ENCODE results near the gene SH3RF3.

SH3RF3 gene

GRCh38 chr2:109436610-109437225 is 307.7 kb downstream of the SH3RF3 start:
- DNase-seq (ENCODE audit: low read depth), result no peak

GRCh38 chr2:109437325-109438090 is 308.5 kb downstream of the SH3RF3 start:
- DNase-seq (ENCODE audit: low read depth), result no peak

GRCh38 chr2:109438146-109438545 is 309.1 kb downstream of the SH3RF3 start:
- no peak for DNase-seq (ENCODE audit: low read depth)

DNA sequence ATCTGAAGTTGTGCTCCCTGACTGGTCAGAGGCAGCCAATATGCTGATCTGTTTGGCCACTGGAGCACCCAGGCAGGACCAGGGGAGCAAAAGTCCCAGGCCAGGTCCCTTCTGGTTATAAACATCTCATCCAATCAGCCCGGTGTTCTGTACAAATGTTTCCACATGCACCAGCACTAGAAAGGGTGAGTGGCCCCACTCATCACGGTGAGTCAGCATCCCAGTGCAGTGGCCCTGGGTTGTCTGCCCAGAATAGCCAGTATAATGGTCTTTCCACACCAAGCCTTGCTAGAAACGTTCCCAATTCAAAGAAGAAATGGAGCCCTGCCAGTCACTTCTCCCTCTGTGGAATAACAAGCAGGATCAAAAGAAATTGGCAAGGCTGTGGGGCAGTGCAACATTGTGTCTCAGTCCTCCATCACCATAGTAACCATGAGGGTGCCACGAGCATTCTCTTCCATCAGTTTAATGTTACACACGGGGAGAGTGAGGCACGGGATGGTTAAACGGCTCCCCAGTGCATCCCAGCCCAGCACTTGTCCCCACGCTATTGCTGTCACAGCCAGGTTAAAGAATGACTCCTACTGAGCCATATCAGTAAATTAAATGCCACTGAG is 309.9 kb downstream of the SH3RF3 start:
- DNase-seq (ENCODE audit: low read depth), result peak; percentile 59

GRCh38 chr2:109439390-109439786 is 310.4 kb downstream of the SH3RF3 start:
- DNase-seq (ENCODE audit: low read depth), result no peak

DNA sequence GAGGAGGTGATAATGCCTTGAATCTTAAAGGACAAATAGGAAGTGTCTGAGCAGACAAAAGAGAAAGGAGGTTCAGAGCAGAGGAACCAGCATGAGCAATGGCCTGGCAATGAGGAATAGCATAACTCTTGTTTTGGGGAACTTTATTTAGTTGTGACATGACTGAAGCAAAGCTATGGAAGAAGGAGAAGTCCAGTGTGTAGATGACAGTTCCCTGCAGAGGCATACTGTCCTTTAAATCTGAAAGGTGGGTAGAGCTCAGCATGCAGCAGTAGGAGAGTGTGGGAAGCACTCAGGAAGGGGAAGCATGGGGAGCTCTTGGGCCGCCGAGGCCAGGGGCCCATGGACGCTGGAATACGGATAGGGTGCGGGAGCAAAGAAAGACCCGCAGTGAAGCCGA is 311.0 kb downstream of the SH3RF3 start:
- no peak for DNase-seq (ENCODE audit: low read depth)

DNA sequence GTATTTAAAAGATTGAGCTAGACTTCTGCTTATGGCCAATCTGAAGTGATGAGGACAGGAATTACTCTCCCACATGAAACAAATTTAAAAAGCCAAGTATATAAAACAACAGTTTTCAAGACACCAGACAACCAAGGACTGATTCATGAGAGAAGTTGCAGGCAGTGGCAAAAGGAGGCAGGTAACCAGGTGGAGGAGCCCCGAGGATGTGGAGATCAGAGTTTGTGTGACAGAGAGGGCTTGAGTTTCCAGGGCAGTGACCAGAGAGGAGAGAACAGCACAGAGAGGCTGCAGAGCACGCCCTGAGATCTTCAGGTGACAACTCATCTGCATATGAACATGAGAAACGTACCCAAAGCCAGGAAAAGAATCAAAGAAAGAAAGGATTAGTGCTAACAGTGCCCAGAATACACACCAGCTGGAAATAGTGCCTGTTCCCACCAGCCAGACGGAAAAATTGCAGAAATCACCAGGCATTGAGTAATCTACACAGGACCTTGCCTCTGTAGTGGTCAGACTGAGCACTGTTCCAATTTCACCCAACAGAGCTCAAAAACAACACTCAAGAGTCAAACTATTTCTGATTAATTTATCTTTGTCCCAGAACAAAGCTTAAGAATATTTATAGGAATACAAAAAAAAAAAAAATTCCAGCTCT is 311.6 kb downstream of the SH3RF3 start:
- no peak for DNase-seq (ENCODE audit: low read depth)

GRCh38 chr2:109442715-109443319 is 313.8 kb downstream of the SH3RF3 start:
- DNase-seq (ENCODE audit: low read depth), result no peak

- no peak for DNase-seq (ENCODE audit: low read depth)
Observed at GRCh38 chr2:109444916-109445315, 315.9 kb downstream of the SH3RF3 start.

GRCh38 chr2:109446278-109447131 is 317.5 kb downstream of the SH3RF3 start:
- DNase-seq (ENCODE audit: low read depth), result no peak

DNA sequence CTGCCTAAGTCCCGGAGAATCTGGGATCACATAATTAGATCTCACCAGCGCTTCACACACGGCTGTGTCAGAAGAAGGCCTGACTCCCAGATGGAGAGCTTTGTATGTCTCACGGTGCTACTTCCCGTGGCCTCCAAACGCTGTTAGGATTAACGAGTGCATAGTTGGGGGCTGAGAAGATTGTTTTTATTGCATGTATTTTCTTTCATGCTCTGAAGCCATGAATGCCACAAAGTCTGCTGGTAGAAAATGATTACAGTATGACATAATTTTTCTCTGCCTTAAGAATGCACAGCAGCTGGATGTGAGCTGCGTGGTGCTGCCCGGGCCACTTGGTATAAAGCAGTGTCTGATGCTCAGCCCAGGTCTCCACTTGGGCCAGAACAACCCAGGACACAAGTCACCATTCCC is 318.3 kb downstream of the SH3RF3 start:
- DNase-seq (ENCODE audit: low read depth), result peak; percentile 96

GRCh38 chr2:109447776-109448175 is 318.8 kb downstream of the SH3RF3 start:
- no peak for DNase-seq (ENCODE audit: low read depth)

- DNase-seq (ENCODE audit: low read depth), result no peak
Observed at GRCh38 chr2:109448207-109448606, 319.2 kb downstream of the SH3RF3 start.

- DNase-seq (ENCODE audit: low read depth), result peak; percentile 32
Observed at GRCh38 chr2:109448946-109449788, 320.2 kb downstream of the SH3RF3 start.

DNA sequence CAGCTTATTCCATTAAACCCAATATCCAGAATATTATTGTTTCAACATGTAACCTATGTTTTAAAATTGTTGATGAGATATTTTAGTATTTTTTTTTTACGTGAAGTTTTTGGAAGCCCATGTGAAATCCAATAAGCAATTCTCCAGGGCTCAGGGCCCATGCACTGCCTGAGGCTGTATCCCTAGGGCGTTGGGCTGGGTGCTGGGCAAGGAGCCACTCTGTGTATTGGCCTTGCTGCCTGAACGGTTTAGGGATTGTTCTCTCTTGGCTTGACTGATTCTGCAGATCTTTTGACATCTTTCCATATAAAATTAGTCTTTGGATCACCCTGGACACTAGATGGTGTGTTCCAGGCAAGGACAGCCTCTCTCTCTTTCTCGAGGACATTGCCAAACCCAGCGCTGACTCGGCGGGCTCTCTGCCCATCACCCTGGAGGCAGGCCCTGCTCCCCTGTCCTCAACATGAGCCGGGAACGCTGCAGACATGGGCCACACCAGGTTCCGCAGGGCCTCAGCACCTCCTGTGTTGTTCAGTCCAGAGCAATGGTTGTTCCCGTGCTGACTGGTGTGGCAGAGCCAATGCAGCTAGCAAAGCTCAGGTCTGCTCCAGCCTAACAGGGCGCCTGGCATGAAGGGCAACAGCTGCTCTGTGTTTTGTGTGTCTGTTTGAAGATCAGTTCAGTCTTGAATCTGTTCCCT is 321.7 kb downstream of the SH3RF3 start:
- no peak for DNase-seq (ENCODE audit: low read depth)

DNA sequence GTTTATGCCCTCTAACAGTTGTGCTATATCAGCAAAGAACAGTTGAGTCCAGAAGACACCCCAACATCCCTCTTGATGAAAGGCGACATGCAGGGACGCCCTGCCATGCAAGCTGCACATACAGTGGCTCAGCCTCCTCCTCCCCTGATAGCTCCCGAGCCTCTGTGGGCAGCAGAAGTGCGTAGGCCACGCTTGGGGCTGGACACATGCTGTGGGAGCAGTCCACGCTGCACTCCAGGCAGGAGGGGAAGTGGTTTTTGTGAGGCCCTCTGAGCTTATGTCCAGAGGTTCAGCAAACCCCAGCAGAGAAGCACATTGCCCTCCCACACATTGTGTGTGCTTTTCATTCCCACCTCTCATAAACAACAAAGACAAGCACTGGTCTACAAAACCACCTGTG is 322.7 kb downstream of the SH3RF3 start:
- no peak for DNase-seq (ENCODE audit: low read depth)

DNA sequence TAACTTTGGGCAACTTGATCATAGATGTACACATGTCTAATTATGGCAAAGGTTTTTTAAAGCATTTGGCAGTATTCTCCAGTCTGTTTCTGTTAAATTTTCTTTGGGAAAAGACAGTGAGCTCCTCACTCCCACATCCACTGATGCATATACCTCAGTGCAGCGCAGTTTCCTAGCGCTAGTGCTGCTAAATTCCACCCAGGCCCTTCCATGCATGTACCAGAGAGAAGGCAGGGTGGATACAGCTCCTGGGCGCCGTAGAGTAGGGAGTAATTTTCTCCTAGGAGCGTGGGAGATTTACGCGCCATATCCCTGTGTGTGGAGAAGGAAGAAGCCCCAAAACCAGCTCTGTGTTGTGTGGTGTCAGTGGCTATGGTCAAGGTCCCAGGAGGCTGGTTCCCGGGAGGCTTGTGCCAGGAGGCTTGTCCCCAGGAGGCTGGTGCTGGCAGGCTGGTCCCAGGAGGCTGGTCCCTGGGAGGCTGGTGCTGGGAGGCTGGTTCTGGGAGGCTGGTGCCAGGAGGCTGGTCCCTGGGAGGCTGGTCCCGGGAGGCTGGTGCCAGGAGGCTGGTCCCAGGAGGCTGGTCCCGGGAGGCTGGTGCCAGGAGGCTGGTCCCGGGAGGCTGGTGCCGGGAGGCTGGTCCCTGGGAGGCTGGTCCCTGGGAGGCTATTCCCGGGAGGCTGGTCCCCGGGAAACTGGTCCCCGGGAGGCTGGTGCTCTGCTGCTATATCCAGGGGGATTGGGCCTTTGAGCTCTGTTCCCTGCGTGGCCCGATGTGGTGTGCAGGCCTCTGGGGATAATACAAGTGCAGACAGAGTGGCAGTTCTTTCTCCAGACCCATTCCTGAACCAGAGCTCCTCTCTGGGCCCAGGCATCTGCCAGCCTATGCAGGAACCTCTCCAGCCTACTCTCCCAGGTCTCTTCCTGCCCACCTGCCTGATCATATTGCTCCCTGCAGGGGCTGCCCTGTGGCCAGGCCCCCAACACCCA is 323.6 kb downstream of the SH3RF3 start:
- DNase-seq (ENCODE audit: low read depth), result no peak

DNA sequence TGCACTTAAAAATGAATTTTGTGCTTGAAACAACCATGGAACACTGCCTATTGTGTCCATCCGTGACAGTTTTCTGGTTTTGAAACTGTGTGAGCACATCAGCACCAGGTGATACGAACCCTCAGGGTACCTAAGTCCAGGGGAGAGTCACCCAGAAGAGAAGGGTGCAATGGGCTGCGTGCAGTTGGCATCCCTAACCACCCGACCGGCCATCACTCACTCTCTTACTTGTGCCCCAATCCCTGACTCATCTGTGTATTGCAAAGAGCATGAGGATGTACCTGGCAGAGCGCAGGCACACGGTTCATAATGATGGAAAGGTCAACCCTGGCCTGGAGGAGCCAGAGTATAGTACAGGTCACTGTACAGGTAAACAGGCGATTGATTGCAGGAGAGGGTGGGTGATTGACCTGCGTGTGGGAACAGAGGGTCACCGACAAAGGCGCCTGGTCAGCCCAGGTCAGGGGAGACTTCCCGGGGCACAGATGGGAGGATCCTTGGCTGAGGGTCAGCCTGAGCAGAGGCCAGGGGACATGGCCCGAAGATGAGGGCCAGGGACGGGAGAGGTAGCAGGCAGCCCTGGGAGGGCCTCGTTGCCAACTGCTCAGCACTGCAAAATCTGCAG is 324.5 kb downstream of the SH3RF3 start:
- DNase-seq (ENCODE audit: low read depth), result no peak
